ENCODE data around the gene MED16.

- TF ChIP-seq MAZ (IDR thresholded peaks at IDR 0.05; ENCODE audit: borderline replicate concordance, low read depth, low read length) (no peak), MAZ (CRISPR knock-in tag; IDR thresholded peaks at IDR 0.05; ENCODE audit: low read depth) (no peak), ZNF530 (CRISPR knock-in tag; IDR thresholded peaks at IDR 0.05; ENCODE audit: low read depth) (no peak), CREBL2 (CRISPR knock-in tag; IDR thresholded peaks at IDR 0.05; ENCODE audit: borderline replicate concordance) (no peak), CTCF (CRISPR knock-in tag; IDR thresholded peaks at IDR 0.05) (no peak), ZNF558 (CRISPR knock-in tag; IDR thresholded peaks at IDR 0.05; ENCODE audit: borderline replicate concordance) (no peak), ZNF432 (CRISPR knock-in tag; IDR thresholded peaks at IDR 0.05; ENCODE audit: borderline replicate concordance) (no peak), ELF4 (CRISPR knock-in tag; IDR thresholded peaks at IDR 0.05; ENCODE audit: borderline replicate concordance) (no peak), ZNF790 (CRISPR knock-in tag; IDR thresholded peaks at IDR 0.05; ENCODE audit: borderline replicate concordance) (no peak)
Observed at GRCh38 chr19:875265-875879, 17.6 kb downstream of the MED16 start.
